IPS-18c (cell line): ENCODE results near the gene DHRS7B.
"Not testable (repeated sequence)": the region's sequence is repeated elsewhere in the genome, so short reads cannot be mapped to it uniquely, and the experiment has no call there.

Source experiments
- H3K4me3 ChIP-seq: 2 replicates; pipeline ENCODE4 v1.7.0; 2013; ENCODE audit warnings: low read depth, mild to moderate bottlenecking, low read length, moderate library complexity; ENCODE audit not compliant: insufficient read depth
- H3K9me3 ChIP-seq: one replicate; pipeline ENCODE4 v1.6.1; 2013; ENCODE audit warnings: mild to moderate bottlenecking, low read length, moderate library complexity; ENCODE audit not compliant: control insufficient read depth, insufficient read depth

DHRS7B gene

GRCh38 chr17:21126645-21127508 is at the start of gene DHRS7B:
Gene DHRS7B, plus strand, starts transcription at chr17:21126964. Its CDS starts 8 bp downstream, at chr17:21126972.
- Histone ChIP-seq H3K9me3 (no peaks in the 10 kb centered on the region), H3K4me3 (peak within 1 kb of the TSS; percentile 94)

DNA sequence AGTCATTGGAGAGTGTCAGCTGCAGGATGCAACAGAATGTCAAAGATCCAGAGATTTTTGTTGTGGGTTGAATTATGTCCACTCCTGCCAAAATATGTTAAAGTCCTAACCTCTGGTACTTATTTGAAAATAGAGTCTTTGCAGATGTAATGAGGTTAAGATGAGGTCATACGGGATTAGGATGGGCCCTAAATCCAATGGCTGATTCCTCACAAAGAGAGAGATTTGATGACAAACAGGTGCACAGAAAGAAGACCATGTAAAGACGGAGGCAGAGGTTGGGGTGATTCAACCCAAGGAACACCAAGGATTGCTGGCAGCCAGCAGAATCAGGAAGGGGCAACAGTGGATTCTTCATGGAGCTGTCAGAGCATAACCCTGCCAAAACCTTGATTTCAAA is 49.5 kb upstream of the DHRS7B start:
- no peaks in the 10 kb centered on the region for H3K9me3 ChIP-seq
- H3K4me3 ChIP-seq, result no peak overlapping the region

DNA sequence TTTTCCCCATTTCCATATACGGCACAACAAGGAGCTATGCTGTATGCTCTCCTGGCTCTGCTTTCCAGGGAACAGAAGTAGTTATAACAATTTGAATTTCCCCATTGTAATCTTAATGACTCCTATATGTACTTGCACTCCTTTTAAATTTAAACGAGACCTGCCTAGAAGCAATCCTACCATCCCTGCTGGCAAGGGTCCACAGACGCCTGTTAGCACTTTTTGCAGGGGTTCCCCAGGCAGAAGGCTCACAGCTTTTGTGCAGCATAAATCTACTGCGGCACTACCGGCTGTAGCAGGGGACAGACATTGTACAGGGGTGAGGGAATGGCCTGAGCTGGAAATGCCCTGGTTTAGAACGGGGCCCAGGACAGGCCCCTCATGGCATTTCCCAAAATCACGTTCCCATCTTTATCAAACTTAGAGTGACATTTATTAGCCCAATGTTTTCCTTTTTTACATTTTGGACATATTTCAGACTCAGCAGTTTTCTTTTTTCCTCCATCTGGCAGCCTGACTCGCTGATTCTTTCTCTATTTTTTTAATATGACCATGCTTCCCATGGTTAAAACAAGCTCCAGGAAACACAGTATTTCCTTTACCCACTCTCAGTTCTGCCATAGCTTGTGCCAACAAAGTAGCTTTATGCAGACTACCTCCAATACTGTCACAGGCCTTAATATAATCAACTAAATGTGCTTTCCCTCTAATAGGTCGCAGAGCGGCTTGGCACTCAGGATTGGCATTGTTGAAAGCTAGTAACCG is 48.6 kb upstream of the DHRS7B start:
- Histone ChIP-seq H3K9me3 (no peaks in the 10 kb centered on the region), H3K4me3 (no peak overlapping the region)

- no peak overlapping the region for H3K4me3 ChIP-seq
- H3K9me3 ChIP-seq, result no peaks in the 10 kb centered on the region
These were observed 47.6 kb upstream of the DHRS7B start for GRCh38 chr17:21079196-21079595.

DNA sequence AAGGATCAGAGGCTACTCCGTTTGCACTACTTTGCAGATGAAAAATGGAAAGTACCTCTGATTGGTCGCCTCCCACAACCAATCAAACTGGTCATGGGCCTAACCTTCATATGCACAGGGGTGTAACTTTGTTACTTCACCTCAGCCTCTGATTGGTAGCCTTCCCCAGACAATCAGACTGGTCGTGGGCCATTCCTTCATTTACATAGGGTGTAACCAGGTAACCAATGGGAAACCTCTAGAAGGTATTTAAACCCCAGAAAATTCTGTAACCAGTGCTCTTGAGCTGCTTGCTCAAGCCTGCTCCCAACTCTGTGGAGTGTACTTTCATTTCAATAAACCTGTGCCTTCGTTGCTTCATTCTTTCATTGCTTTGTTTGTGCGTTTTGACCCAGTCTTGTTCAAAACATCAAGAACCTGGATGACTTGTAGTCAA is 44.7 kb upstream of the DHRS7B start:
- H3K9me3 ChIP-seq, result no peaks in the 10 kb centered on the region
- no peak overlapping the region for H3K4me3 ChIP-seq

- not testable (repeated sequence) for H3K4me3 ChIP-seq, H3K9me3 ChIP-seq
These were observed 41.5 kb upstream of the DHRS7B start for GRCh38 chr17:21085280-21085679.

DNA sequence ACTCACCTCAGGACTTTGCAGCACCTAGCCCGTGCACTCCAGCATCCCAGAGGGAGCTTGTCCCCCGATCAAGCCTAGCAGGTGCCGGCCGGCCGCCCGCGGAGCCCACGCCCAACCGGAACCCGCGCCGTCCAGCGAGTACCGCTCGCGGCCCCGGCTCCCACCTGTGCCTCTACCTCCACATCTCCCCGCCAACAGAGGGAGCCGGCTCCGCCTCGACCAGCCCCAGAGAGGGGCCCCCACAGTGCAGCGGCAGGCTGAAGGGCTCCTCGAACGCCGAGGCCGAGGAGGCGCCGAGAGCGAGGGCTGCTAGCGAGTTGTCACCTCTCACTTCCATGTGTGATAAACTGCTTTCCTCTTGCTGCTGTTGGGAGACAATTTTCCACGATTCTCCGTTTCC is 41.1 kb upstream of the DHRS7B start:
- Histone ChIP-seq H3K9me3 (no peaks in the 10 kb centered on the region), H3K4me3 (no peak overlapping the region)

GRCh38 chr17:21089145-21089544 is 37.6 kb upstream of the DHRS7B start:
- no peaks in the 10 kb centered on the region for H3K9me3 ChIP-seq
- no peak overlapping the region for H3K4me3 ChIP-seq

DNA sequence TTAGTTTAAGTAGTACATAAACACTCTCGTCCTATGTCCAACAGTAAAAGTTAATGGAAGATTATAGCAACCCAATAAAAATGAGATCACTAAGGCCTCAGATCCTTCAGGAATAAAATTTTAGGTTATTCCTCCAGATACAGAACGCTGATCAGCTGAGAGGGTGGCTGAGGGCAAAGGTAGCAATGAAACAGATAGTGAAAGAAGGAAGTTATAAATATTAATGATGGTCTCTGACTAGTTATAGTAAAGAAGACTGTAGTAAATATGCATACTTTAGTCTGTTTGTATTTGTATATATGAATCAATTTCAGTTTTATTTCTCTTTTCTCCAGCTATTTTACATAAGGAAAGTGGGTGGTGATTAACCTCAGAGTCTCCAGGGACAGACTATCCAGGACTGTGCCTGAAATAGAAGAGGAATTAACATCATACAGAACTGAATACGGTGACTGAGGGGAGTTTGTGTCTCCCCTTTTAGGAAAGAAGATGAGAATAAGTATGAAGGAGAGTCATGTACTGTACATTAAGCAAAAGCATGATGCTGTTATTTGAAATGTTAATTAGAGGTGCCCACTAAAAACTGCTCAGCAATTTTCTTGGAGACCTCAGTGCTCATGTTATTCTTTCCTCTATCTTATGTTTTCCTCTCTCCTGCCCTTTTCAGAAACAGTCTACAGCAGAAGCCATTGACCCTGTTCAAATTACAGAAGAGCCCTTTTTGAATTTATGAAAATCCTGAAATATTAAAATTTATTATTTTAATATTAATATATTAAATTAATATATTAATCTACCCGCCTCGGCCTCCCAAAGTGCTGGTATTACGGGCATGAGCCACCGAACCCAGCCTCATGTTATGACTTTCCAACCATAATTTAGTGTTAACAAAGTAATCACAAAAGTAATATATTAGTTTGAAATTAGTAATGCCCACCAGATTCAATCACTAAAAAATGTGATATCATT is 36.5 kb upstream of the DHRS7B start:
- no peaks in the 10 kb centered on the region for H3K9me3 ChIP-seq
- H3K4me3 ChIP-seq, result no peak overlapping the region

DNA sequence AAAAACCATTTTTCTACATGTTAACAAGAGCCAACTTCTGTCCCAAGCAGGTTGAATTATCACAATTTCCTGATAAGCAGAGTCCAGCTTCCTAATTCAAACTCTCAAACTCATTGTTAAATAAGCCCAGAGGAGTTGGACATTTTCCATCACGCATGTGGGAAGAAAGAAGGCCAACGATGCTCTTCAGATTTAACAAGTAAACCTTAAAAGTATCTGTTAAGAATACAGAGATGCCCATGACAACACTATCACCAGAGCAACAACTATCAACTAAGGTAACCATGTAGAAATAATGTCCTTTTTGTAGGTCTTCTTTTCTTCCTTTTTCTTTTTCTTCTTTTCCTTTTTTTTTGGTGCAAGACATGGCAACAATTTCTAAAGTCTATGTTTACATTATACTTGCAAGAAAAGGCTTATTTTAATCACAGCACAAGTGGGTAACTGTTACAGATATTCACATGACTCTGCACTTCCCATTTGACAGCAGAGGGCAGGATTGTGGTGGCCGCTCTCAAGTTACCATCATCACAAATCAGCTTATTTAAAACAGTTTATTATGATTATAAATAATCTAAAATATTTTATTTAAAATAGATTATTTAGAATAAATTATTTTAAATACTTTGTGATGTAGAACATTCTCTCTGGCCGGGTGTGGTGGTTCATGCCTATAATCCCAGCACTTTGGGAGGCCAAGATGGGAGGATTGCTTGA is 35.7 kb upstream of the DHRS7B start:
- Histone ChIP-seq H3K4me3 (no peak overlapping the region), H3K9me3 (no peaks in the 10 kb centered on the region)

DNA sequence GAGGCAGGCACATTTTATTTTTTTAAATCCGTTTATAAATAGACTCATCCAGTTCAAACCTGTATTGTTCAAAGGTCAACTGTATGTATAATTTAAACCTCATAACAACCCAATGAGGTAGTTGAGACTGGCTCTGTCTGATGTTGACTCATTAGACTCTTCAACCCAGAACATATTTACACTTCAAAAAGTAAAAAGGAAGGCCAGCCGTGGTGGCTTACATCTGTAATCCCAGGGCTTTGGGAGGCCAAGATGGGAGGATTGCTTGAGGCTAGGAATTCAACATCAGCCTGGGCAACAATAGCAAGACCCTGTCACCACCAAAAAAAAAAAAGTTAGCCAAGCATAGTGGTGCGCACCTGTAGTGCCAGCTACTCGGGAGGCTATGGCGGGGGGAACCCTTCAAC is 32.5 kb upstream of the DHRS7B start:
- no peaks in the 10 kb centered on the region for H3K9me3 ChIP-seq
- no peak overlapping the region for H3K4me3 ChIP-seq

DNA sequence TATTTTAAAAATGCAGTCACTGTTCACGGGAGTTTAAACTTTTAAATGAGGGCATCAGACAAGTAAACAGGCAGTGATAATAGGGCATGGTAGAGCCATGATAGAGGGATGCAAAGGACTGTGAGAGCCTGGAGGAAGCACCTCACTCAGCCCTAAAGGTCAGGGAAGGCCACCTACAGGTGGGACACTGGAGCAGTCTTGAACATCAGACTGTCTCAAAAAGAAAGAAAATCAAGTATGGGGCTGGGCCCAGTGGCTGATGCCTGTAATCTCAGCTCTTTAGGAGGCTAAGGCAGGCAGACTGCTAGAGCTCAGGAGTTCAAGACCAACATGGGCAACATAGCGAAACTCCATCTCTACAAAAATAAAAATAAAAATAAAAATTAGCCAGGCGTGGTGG is 31.0 kb upstream of the DHRS7B start:
- H3K9me3 ChIP-seq, result no peaks in the 10 kb centered on the region
- H3K4me3 ChIP-seq, result no peak overlapping the region

DNA sequence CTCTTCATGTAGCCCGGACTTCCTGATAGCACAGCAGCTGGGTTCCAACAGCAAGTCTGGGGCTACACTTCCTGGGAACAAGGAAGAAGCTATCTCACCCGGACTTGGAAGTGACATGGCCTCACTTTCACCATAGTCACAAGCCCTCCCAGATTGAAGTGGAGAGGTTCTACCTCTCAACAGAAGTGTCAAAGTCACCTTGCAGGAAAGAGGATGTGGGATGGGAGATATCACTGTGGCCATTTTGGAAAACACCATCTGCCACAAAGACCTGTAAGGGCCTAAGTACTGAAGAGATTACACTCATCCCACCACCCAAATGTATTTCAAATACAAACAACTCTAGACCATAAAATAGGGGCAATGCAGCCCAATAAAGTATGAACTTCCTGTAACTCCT is 29.9 kb upstream of the DHRS7B start:
- no peaks in the 10 kb centered on the region for H3K9me3 ChIP-seq

GRCh38 chr17:21098934-21099689 is 27.7 kb upstream of the DHRS7B start:
- H3K4me3 ChIP-seq, result peak overlapping the region; percentile 79
- H3K9me3 ChIP-seq, result no peaks in the 10 kb centered on the region

More for the DNA sequence above, 29.9 kb upstream of the DHRS7B start:
- H3K4me3 ChIP-seq, result no peak overlapping the region

DNA sequence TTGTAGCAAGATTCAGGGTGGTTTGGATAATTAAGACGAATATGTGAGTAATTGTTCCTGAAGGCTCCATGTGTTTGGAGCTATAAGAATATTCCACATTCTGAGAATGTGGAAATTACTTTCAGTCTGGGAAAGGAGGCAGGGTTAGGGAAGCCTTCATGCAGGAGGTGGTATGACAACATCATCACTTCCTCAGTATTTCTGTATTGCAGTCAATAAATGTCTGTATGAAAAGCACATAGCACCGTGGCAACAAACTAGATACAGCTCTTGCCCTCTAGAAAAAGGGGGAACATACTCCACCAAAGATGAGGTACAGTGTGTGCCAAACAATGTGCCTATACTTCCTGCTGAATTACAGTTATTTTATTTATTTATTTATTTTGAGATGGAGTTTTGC is 26.1 kb upstream of the DHRS7B start:
- Histone ChIP-seq H3K9me3 (no peaks in the 10 kb centered on the region), H3K4me3 (no peak overlapping the region; the same call in 1 of the 2 replicates)

- no peaks in the 10 kb centered on the region for H3K9me3 ChIP-seq
- H3K4me3 ChIP-seq, result no peak overlapping the region
These were observed 22.2 kb upstream of the DHRS7B start for GRCh38 chr17:21104608-21105007.
